MCF 10A (cell line): ENCODE data around the gene SLC4A1AP. TPM values are rescaled to one million over a fixed set of nuclear protein-coding genes. Genes with fewer than 3 reads are reported as not detected.
A peak's percentile ranks its signal among the peaks of the same experiment; 100 is the strongest.

Source experiments
- Bru-seq: library from RNA; stranded (reverse); fragments of 400-500 nt; gene quantifications from one replicate; lab custom pipeline; 2021; lab: Mats Ljungman, UMichigan
- BruChase-seq, 2 experiments: library from RNA; stranded (reverse); fragments of 400-500 nt; gene quantifications; one replicate each; lab custom pipeline; 2021; lab: Mats Ljungman, UMichigan
- BruUV-seq: library from RNA; stranded (reverse); fragments of 400-500 nt; replicated peaks from 2 replicates; lab custom pipeline; 2021; lab: Mats Ljungman, UMichigan
- CTCF ChIA-PET: fragments of 300-600 bp; sonication (Branson Sonifier 250); formaldehyde crosslinking; extraction: SDS; loops from one replicate; lab custom pipeline; 2021; ENCODE audit warnings: antibody characterized with exemption, inconsistent platforms; lab: Yijun Ruan, JAX
- POLR2A ChIA-PET: fragments of 300-600, 350-650 bp; sonication (Branson Sonifier 250); formaldehyde crosslinking; extraction: SDS; loops from one replicate; lab custom pipeline; 2020; ENCODE audit warnings: antibody characterized with exemption, inconsistent platforms; lab: Yijun Ruan, JAX
- DNase-seq: peaks from one replicate; pipeline ENCODE4 v3.0.0-alpha.2; 2018; ENCODE audit not compliant: unreplicated experiment
- H3K27ac Mint-ChIP-seq: one replicate; pipeline ENCODE4 v1.8.0; 2022; ENCODE audit warnings: mild to moderate bottlenecking, low read depth, mixed read lengths; ENCODE audit not compliant: unreplicated experiment
- H3K27me3 Mint-ChIP-seq: one replicate; pipeline ENCODE4 v1.8.0; 2022; ENCODE audit warnings: mixed read lengths; ENCODE audit not compliant: insufficient read depth, unreplicated experiment
- H3K36me3 Mint-ChIP-seq: one replicate; pipeline ENCODE4 v1.8.0; 2022; ENCODE audit warnings: mild to moderate bottlenecking, moderate library complexity, mixed read lengths; ENCODE audit not compliant: insufficient read depth, unreplicated experiment
- H3K4me1 Mint-ChIP-seq: one replicate; pipeline ENCODE4 v1.8.0; 2022; ENCODE audit warnings: mixed read lengths; ENCODE audit not compliant: insufficient read depth, unreplicated experiment
- H3K4me3 Mint-ChIP-seq: one replicate; pipeline ENCODE4 v1.8.0; 2022; ENCODE audit warnings: mild to moderate bottlenecking, moderate library complexity, mixed read lengths; ENCODE audit not compliant: unreplicated experiment
- H3K9me3 Mint-ChIP-seq: one replicate; pipeline ENCODE4 v1.8.0; 2022; ENCODE audit warnings: mixed read lengths; ENCODE audit not compliant: unreplicated experiment
- CTCF ChIP-seq: fragments of 200-600 bp; IDR thresholded peaks from one replicate; pipeline ENCODE4 v1.8.0; 2022; ENCODE audit warnings: antibody characterized with exemption, mild to moderate bottlenecking; ENCODE audit not compliant: unreplicated experiment
- intact Hi-C: fragments of 100-400 bp; cut with micrococcal nuclease; formaldehyde crosslinking; loops from 2 replicates; pipeline ENCODE4 v1.14.1; 2022
- long read RNA-seq: library from polyadenylated mRNA; stranded (forward); transcript quantifications from one replicate; pipeline ENCODE4 v2.0.0, GENCODE V29; 2022
- total RNA-seq: library from RNA; stranded (reverse); gene quantifications from 2 replicates; pipeline ENCODE4 v1.2.3, GENCODE V29; 2022

SLC4A1AP gene
- total RNA-seq = 24.3 and 27.2 TPM in 2 replicates
- Bru-seq, nascent RNA = percentile 71 among the genes with signal in this experiment
- BruChase-seq, experiment 1, labeled RNA remaining after a 6-hour chase = percentile 83 among the genes with signal in this experiment
- BruChase-seq, experiment 2, labeled RNA remaining after a 2-hour chase = percentile 77 among the genes with signal in this experiment
- long read RNA-seq, transcript SLC4A1AP-201 (14 exons, 2,959 nt) = major isoform, 95 of 103 reads
- long read RNA-seq, partial matches to known transcripts = 0 of 103 reads
- long read RNA-seq, other reads (novel, unspliced or antisense) = 8 of 103 reads

- ChIA-PET POLR2A (interaction anchor here (0.7 to 3.4 kb wide), 21 partner anchors 9 to 452 kb away, joined by 3 to 27 read pairs (median 4); partner anchors contain the start of genes ATRAID, CCDC121, EIF2B4 and GPN1), CTCF (interaction anchor here (0.6 to 5.6 kb wide), 5 partner anchors 12 to 1300 kb away, joined by 3 to 41 read pairs (median 3); no protein-coding TSS in a partner anchor)
- intact Hi-C loops = no loop called here
- peak within 1 kb of the TSS; percentile 92 for H3K4me3 Mint-ChIP-seq
- peak; percentile 83 for DNase-seq
- no peaks in the 10 kb centered on the region for H3K27me3 Mint-ChIP-seq
- peaks cover 68% of the 10 kb centered on the region for H3K36me3 Mint-ChIP-seq
- TF ChIP-seq CTCF = no peak
- peaks cover 29% of the 10 kb centered on the region for H3K4me1 Mint-ChIP-seq
- H3K27ac Mint-ChIP-seq = peak within 1 kb of the TSS; percentile 95
- no peaks in the 10 kb centered on the region for H3K9me3 Mint-ChIP-seq
- no TSS peak for BruUV-seq
These were observed at the start of gene SLC4A1AP, which contains the start of gene SUPT7L for GRCh38 chr2:27663285-27664153. Gene SLC4A1AP (plus strand): TSS chr2:27663889. CDS start chr2:27663915, 26 bp downstream. Gene SUPT7L (minus strand): TSS chr2:27663614. CDS start chr2:27662192, 1,422 bp downstream.

GRCh38 chr2:27613985-27614384, 49.7 kb upstream of the SLC4A1AP start:
- Mint-ChIP-seq H3K27me3 (no peaks in the 10 kb centered on the region), H3K27ac (no peak overlapping the region), H3K4me3 (no peak overlapping the region), H3K9me3 (no peaks in the 10 kb centered on the region), H3K36me3 (peaks cover 58% of the 10 kb centered on the region), H3K4me1 (no peaks in the 10 kb centered on the region)
- intact Hi-C loops = no loop called here
- POLR2A ChIA-PET = interaction anchor here (0.6 to 1.6 kb wide), 4 partner anchors 9 to 168 kb away, joined by 3 to 5 read pairs (median 4); partner anchors contain the start of genes CCDC121 and GPN1
- CTCF ChIA-PET = interaction anchor here (0.6 to 1.3 kb wide), 4 partner anchors 9 to 97 kb away, joined by 3 read pairs; no protein-coding TSS in a partner anchor
- no peak for DNase-seq
- BruUV-seq = no TSS peak
- TF ChIP-seq CTCF = no peak

GRCh38 chr2:27615316-27615715, 48.4 kb upstream of the SLC4A1AP start:
- no peak overlapping the region for H3K27ac Mint-ChIP-seq
- no peaks in the 10 kb centered on the region for H3K4me1 Mint-ChIP-seq
- no peak for DNase-seq
- ChIA-PET CTCF (interaction anchor here (0.5 to 0.6 kb wide), 3 partner anchors 11 to 1564 kb away, joined by 3 read pairs; no protein-coding TSS in a partner anchor), POLR2A (interaction anchor here (0.7 to 2.0 kb wide), 2 partner anchors 13 to 128 kb away, joined by 3 to 9 read pairs; no protein-coding TSS in a partner anchor)
- H3K9me3 Mint-ChIP-seq = no peaks in the 10 kb centered on the region
- H3K4me3 Mint-ChIP-seq = no peak overlapping the region
- BruUV-seq = no TSS peak
- peaks cover 54% of the 10 kb centered on the region for H3K36me3 Mint-ChIP-seq
- intact Hi-C loops = no loop called here
- no peak for TF ChIP-seq CTCF
- no peaks in the 10 kb centered on the region for H3K27me3 Mint-ChIP-seq
